ENCODE measurements around the gene NCK2.

DNA sequence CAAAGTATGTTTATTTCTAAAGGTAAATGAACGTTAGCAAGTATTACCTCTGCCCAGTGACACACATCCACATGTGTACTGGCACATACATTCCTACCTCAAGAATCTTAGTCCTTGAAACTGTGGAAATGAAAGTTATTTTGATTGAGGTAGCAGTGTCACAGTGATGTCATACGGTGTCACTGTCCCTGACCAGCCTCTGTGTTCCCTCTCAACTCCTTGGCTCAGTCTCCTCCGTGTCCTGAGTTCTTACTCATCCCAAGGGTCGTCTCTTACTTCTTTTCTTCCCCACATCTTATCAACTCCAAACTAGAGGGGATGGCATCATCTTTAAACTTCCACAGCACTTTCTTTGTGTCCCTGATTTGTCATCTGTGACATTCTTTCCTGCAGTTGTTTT, 3.3 kb downstream of the NCK2 start:
- TF ChIP-seq, protein P1, sequence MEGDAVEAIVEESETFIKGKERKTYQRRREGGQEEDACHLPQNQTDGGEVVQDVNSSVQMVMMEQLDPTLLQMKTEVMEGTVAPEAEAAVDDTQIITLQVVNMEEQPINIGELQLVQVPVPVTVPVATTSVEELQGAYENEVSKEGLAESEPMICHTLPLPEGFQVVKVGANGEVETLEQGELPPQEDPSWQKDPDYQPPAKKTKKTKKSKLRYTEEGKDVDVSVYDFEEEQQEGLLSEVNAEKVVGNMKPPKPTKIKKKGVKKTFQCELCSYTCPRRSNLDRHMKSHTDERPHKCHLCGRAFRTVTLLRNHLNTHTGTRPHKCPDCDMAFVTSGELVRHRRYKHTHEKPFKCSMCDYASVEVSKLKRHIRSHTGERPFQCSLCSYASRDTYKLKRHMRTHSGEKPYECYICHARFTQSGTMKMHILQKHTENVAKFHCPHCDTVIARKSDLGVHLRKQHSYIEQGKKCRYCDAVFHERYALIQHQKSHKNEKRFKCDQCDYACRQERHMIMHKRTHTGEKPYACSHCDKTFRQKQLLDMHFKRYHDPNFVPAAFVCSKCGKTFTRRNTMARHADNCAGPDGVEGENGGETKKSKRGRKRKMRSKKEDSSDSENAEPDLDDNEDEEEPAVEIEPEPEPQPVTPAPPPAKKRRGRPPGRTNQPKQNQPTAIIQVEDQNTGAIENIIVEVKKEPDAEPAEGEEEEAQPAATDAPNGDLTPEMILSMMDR (IDR thresholded peaks at IDR 0.05) = no peak
- TF ChIP-seq POLR2A (IDR thresholded peaks at IDR 0.05) = no peak

Measured in body of pancreas (tissue), 4 donors.